HG03196 (cell line): Measurements from ENCODE around the gene EARS2.
A peak's percentile ranks its signal among the peaks of the same experiment; 100 is the strongest.
"Not testable (repeated sequence)": the region's sequence is repeated elsewhere in the genome, so short reads cannot be mapped to it uniquely, and the experiment has no call there.

Source experiments
- ATAC-seq: cut with Tn5 transposase; IDR thresholded peaks from one replicate; pipeline ENCODE4 v1.9.1; 2021; ENCODE audit not compliant: unreplicated experiment

EARS2 gene

GRCh38 chr16:23556881-23557778 lies at the start of gene EARS2, which contains the start of gene UBFD1:
TSS of gene EARS2 (minus strand) at chr16:23557350. CDS start at chr16:23557343, 7 bp downstream.
TSS of gene UBFD1 (plus strand) at chr16:23557727. CDS start at chr16:23557743, 16 bp downstream.
- peak; percentile 88 for ATAC-seq

GRCh38 chr16:23597003-23597756 lies 40.0 kb upstream of the EARS2 start:
- no peak for ATAC-seq

- peak; percentile 96 for ATAC-seq
Measured at GRCh38 chr16:23595951-23596720, 39.0 kb upstream of the EARS2 start, which contains the start of gene NDUFAB1. TSS of gene NDUFAB1 (minus strand) at chr16:23596316. CDS start at chr16:23596290, 26 bp downstream.

GRCh38 chr16:23595246-23595950 lies 38.2 kb upstream of the EARS2 start:
- peak; percentile 10 for ATAC-seq

GRCh38 chr16:23594186-23594585 lies 37.0 kb upstream of the EARS2 start:
- ATAC-seq, result no peak

- ATAC-seq, result no peak
Measured at GRCh38 chr16:23590181-23590580, 33.0 kb upstream of the EARS2 start.

GRCh38 chr16:23587726-23588125 lies 30.6 kb upstream of the EARS2 start:
- ATAC-seq, result no peak

GRCh38 chr16:23584186-23585076 lies 27.3 kb upstream of the EARS2 start:
- ATAC-seq, result no peak

- not testable (repeated sequence) for ATAC-seq
Measured at GRCh38 chr16:23583271-23583670, 26.1 kb upstream of the EARS2 start.

- ATAC-seq, result no peak
Measured at GRCh38 chr16:23581764-23582163, 24.6 kb upstream of the EARS2 start.

GRCh38 chr16:23580391-23580790 lies 23.2 kb upstream of the EARS2 start:
- ATAC-seq, result no peak

- no peak for ATAC-seq
Measured at GRCh38 chr16:23579371-23579770, 22.2 kb upstream of the EARS2 start.

GRCh38 chr16:23578101-23578830 lies 21.1 kb upstream of the EARS2 start:
- ATAC-seq, result no peak

GRCh38 chr16:23577493-23577892 lies 20.3 kb upstream of the EARS2 start:
- ATAC-seq, result no peak

GRCh38 chr16:23575834-23576233 lies 18.7 kb upstream of the EARS2 start:
- ATAC-seq, result no peak

- no peak for ATAC-seq
Measured at GRCh38 chr16:23573817-23574216, 16.7 kb upstream of the EARS2 start.

GRCh38 chr16:23572394-23572793 lies 15.2 kb upstream of the EARS2 start:
- ATAC-seq, result no peak

- ATAC-seq, result no peak
Measured at GRCh38 chr16:23571895-23572294, 14.7 kb upstream of the EARS2 start.
